ENCODE measurements around the gene KLF15. TPM values are rescaled to one million over a fixed set of nuclear protein-coding genes. Genes with fewer than 3 reads are reported as not detected.

The KLF15 gene
- total and polyA plus RNA-seq, 2 of the 8 experiments (the other 6 are each of a cell fraction or from before 2014, with no cell fraction given), result 15.7 to 19.5 TPM

DNA sequence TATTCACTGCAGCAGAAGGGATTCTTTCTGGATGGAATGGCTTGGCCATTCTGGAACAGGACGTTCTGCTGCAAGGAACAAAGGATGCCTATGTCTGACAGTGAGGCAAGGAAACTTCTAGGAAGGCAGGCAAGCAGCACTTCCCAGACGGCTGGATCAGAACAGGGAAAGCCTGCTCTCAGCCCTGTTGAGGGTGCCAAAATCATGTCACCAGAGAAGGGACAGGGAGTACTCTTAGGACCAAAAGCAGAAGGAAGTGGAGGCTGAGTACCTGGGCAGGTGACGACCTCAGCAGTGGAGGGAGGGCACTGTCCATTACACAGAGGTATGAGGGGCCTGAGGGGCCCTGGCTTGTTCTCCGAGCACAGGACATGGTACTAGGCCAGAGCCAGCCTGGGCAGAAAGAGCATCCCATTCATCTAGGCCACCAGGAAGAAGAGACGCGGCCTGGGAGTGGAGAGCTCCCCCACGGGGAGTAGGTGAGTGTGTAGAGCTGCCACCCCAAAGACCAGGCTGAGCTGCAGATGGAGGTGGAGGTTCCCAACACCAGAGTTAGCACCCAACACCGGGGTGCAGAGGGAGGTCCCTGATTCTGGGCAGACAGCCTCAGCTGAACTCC is 9.6 kb downstream of the KLF15 start:
- peaks cover 0 to 21% of the 10 kb centered on the region in 2 experiments for H4K20me1 ChIP-seq (replicated peaks in 1 of 2; ENCODE audit: control insufficient read depth in 1 of 2, insufficient read depth in 2 of 2, low read length in 2 of 2)
- no peak overlapping the region for H2BK20ac ChIP-seq (ENCODE audit: low read length)
- peaks cover 0 to 15% (median 10%) of the 10 kb centered on the region in 4 experiments; a peak in 5 of 8 replicates for H3K36me3 ChIP-seq (ENCODE audit: control insufficient read depth in 2 of 4, insufficient read depth in 4 of 4, low read length in 3 of 4)
- no peak overlapping the region for H3K14ac ChIP-seq (ENCODE audit: insufficient read length)
- H3K79me2 ChIP-seq (ENCODE audit: control insufficient read depth in 1 of 2, insufficient read depth in 2 of 2, low read length in 2 of 2), result no peaks in the 10 kb centered on the region; a peak in 1 of 4 replicates
- TF ChIP-seq CHD1 (IDR thresholded peaks at IDR 0.05; ENCODE audit: low read depth, low read length), result no peak
- TF ChIP-seq BCL11A (IDR thresholded peaks at IDR 0.05; ENCODE audit: low read depth in 2 of 2, low read length in 2 of 2), result no peak
- TF ChIP-seq, protein P1, sequence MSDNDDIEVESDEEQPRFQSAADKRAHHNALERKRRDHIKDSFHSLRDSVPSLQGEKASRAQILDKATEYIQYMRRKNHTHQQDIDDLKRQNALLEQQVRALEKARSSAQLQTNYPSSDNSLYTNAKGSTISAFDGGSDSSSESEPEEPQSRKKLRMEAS (IDR thresholded peaks at IDR 0.05), result no peak
- no peak for TF ChIP-seq SP2 (IDR thresholded peaks at IDR 0.05; ENCODE audit: low read length)
- TF ChIP-seq RBBP5 (IDR thresholded peaks at IDR 0.05; ENCODE audit: borderline replicate concordance, low read depth, low read length), result no peak
- no peak for TF ChIP-seq EP300 (IDR thresholded peaks at IDR 0.05; ENCODE audit: borderline replicate concordance in 1 of 2, low read depth in 2 of 2, low read length in 2 of 2)
- no peak for TF ChIP-seq NANOG (IDR thresholded peaks at IDR 0.05; ENCODE audit: insufficient read depth, low read depth, low read length, poor library complexity, severe bottlenecking)
- FAIRE-seq, result no peak
- no peak overlapping the region for H3K4ac ChIP-seq (replicated peaks; ENCODE audit: insufficient read length, low read depth, low read length)
- no peaks in the 10 kb centered on the region for H3K23me2 ChIP-seq (ENCODE audit: low read depth, low read length)
- H3K56ac ChIP-seq (replicated peaks; ENCODE audit: insufficient read length, low read depth, low read length), result no peak overlapping the region
- no peak overlapping the region for H2BK15ac ChIP-seq (ENCODE audit: low read length)
- DNase-seq (ENCODE audit: low read depth in 1 of 2, low spot score in 2 of 2), result peak in 1 of 2 experiments; percentile 29
- H2BK120ac ChIP-seq (replicated peaks; ENCODE audit: low read depth, low read length), result no peak overlapping the region
- CTCF ChIA-PET (ENCODE audit: partially characterized antibody), result interaction anchor here (0.8 to 3.3 kb wide), 27 partner anchors 12 to 244 kb away, joined by 3 to 30 read pairs (median 5); partner anchors contain the start of gene KLF15
- no peak overlapping the region for H3K18ac ChIP-seq (ENCODE audit: extremely low read depth, low read length)
- H3K4me1 ChIP-seq (replicated peaks in 1 of 4; ENCODE audit: control insufficient read depth in 3 of 4, insufficient read depth in 4 of 4, low read length in 3 of 4), result peaks cover 0 to 6% (median 3%) of the 10 kb centered on the region in 4 experiments; a peak in 5 of 7 replicates
- no peak overlapping the region for H3K9ac ChIP-seq (replicated peaks in 1 of 4; ENCODE audit: extremely low read depth in 1 of 4, low read depth in 3 of 4, low read length in 3 of 4)
- 0 out of 2 replicates have a peak, but pooled peaks cover 2% of the 10 kb centered on the region for H3K79me1 ChIP-seq (ENCODE audit: low read depth, low read length)
- H3K27me3 ChIP-seq (replicated peaks in 1 of 4; ENCODE audit: control insufficient read depth in 3 of 4, extremely low read depth in 1 of 4, insufficient read depth in 3 of 4, low read length in 3 of 4), result no peaks in the 10 kb centered on the region
- no peak overlapping the region for H4K5ac ChIP-seq (ENCODE audit: insufficient read length, low read depth, low read length)
- no peak overlapping the region for H2BK12ac ChIP-seq (ENCODE audit: low read depth, low read length)
- POLR2A ChIA-PET (ENCODE audit: partially characterized antibody), result interaction anchor here (0.8 to 2.1 kb wide), 4 partner anchors 10 to 80 kb away, joined by 3 to 7 read pairs (median 4); partner anchors contain the start of gene KLF15
- no peak overlapping the region for H2BK5ac ChIP-seq (ENCODE audit: low read depth, low read length)
- no peak overlapping the region for H4K8ac ChIP-seq (ENCODE audit: extremely low read depth, insufficient read depth, low read length)
- no peak overlapping the region for H3K27ac ChIP-seq (ENCODE audit: low read depth, low read length)
- 87% methylated on average over 8 of the region's 8 CpGs; no CpG with 5 or more reads in 1 of the 2 experiments for WGBS, 2 experiments (ENCODE audit: extremely low coverage in 1 of 2, insufficient coverage in 1 of 2, insufficient read length in 1 of 2, insufficient replicate concordance in 2 of 2, low coverage in 1 of 2, low lambda C conversion rate in 2 of 2, missing lambda C conversion rate in 1 of 2)
- H3K4me2 ChIP-seq (ENCODE audit: insufficient read depth in 1 of 2, low read depth in 2 of 2, low read length in 2 of 2), result no peak overlapping the region
- no peaks in the 10 kb centered on the region for H3K9me3 ChIP-seq (ENCODE audit: insufficient read depth in 2 of 2, low read depth in 1 of 2, low read length in 1 of 2)
- peak overlapping the region; percentile 32 for H4K91ac ChIP-seq (replicated peaks; ENCODE audit: insufficient read length, low read length)
- H3K23ac ChIP-seq (ENCODE audit: insufficient read length), result no peak overlapping the region
- H3K4me3 ChIP-seq (ENCODE audit: extremely low read depth in 1 of 4, insufficient read depth in 2 of 4, low read depth in 3 of 4, low read length in 4 of 4), result no peak overlapping the region
- peak overlapping the region; percentile 11; the same call in 1 of the 2 replicates for H2AK5ac ChIP-seq (ENCODE audit: low read depth, low read length)
- no peak overlapping the region for H2AFZ ChIP-seq (ENCODE audit: low read length)

Data from H1 (cell line).